RWPE2 (cell line): ENCODE results near the gene NUFIP2.

Experiments
- ATAC-seq: fragments of 200-7000 bp; cut with Tn5 transposase; 3 replicates; pipeline ENCODE4 v1.9.1; 2021; ENCODE audit warnings: low read depth
- DNase-seq: peaks from one replicate; pipeline ENCODE4 v3.0.0-alpha.2; 2020; ENCODE audit warnings: low spot score
- H3K27ac ChIP-seq: fragments of 450-650 bp; 2 replicates; pipeline ENCODE4 v1.5.1; 2017; ENCODE audit warnings: mild to moderate bottlenecking; ENCODE audit not compliant: poor library complexity, severe bottlenecking
- H3K27me3 ChIP-seq: fragments of 250-450 bp; sonication (Bioruptor Pico); 2 replicates; pipeline ENCODE4 v1.5.1; 2021; ENCODE audit warnings: mild to moderate bottlenecking, moderate library complexity; ENCODE audit not compliant: insufficient read depth, poor library complexity, severe bottlenecking
- H3K36me3 ChIP-seq: fragments of 250-450 bp; sonication (Bioruptor Pico); 2 replicates; pipeline ENCODE4 v1.5.1; 2020; ENCODE audit warnings: low read depth, mild to moderate bottlenecking, moderate library complexity
- H3K4me1 ChIP-seq: fragments of 250-450 bp; sonication (Bioruptor Pico); 2 replicates; pipeline ENCODE4 v1.5.1; 2021; ENCODE audit warnings: mild to moderate bottlenecking, moderate library complexity; ENCODE audit not compliant: insufficient read depth, poor library complexity, severe bottlenecking
- H3K4me3 ChIP-seq: fragments of 250-450 bp; sonication (Bioruptor Pico); 2 replicates; pipeline ENCODE4 v1.5.1; 2021; ENCODE audit warnings: mild to moderate bottlenecking, moderate library complexity; ENCODE audit not compliant: severe bottlenecking
- H3K9me3 ChIP-seq: fragments of 250-450 bp; sonication (Bioruptor Pico); 2 replicates; pipeline ENCODE4 v1.5.1; 2021; ENCODE audit warnings: mild to moderate bottlenecking, moderate library complexity; ENCODE audit not compliant: severe bottlenecking
- CTCF ChIP-seq: fragments of 450-650 bp; IDR thresholded peaks from one replicate; pipeline ENCODE4 v1.5.1; 2017; ENCODE audit warnings: mild to moderate bottlenecking, moderate library complexity; ENCODE audit not compliant: poor library complexity, severe bottlenecking

The NUFIP2 gene

DNA sequence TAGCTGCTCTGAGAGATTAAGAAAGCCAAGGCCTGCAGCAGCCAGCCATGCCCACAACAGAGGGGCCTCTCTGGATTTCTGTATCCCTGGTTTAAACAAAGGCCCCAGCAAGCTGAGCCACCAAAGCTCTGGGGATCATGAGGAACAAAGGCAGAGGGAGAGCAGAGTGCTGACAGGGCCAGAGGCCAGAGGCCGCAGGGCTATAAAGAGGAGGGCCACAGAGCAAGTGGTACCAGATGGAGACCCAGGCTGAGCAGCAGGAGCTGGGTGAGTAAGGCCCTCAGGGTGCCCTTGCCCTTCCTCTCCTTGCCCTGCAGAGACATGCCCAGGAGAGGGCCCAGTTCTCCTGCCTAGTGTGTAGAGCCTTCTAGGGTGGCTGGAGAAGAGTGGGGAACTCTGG, 47.3 kb downstream of the NUFIP2 start, which contains the start of gene CRYBA1:
Gene CRYBA1 (plus strand): TSS at position 232 of the 400 bp plus-strand sequence. CDS start 5 bp downstream, at position 237.
- no peak within 1 kb of the TSS for H3K4me3 ChIP-seq
- peak; percentile 46; the same call in 2 of the 3 replicates for ATAC-seq
- no peak for TF ChIP-seq CTCF

DNA sequence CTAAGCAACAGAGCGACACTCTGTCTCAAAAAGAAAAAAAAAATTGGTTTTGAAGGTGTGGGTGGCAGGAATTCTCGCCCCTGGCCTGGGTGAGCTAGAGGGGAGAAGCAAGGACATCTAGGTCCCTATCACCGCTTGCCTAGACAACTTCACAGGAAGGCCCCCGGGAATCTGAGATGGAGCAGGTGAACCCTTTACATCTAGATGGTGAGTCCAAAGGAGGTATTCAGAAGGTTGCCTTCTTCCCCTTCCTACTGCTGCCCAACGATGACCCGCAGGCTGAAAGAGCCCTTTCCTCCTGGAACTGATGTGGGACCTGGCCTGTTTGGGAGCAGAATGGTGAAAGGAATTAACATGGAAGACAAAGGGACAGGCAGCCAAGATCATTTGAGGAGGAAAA, 48.5 kb downstream of the NUFIP2 start:
- Histone ChIP-seq H3K4me1 (peaks cover 12% of the 10 kb centered on the region), H3K27ac (no peak overlapping the region), H3K9me3 (no peaks in the 10 kb centered on the region), H3K4me3 (no peak overlapping the region), H3K27me3 (no peaks in the 10 kb centered on the region), H3K36me3 (no peaks in the 10 kb centered on the region)
- no peak for DNase-seq
- no peak for TF ChIP-seq CTCF
- no peak for ATAC-seq

More for the DNA sequence above, 47.3 kb downstream of the NUFIP2 start, which contains the start of gene CRYBA1:
- Histone ChIP-seq H3K27ac (no peak within 1 kb of the TSS), H3K9me3 (no peaks in the 10 kb centered on the region), H3K36me3 (no peaks in the 10 kb centered on the region), H3K27me3 (no peaks in the 10 kb centered on the region), H3K4me1 (peaks cover under 1% of the 10 kb centered on the region)
- no peak for DNase-seq

GRCh38 chr17:29243792-29244191, 50.2 kb downstream of the NUFIP2 start:
- DNase-seq (no peak), ATAC-seq (peak; percentile 24; the same call in 1 of the 3 replicates)
- peak; percentile 54 for TF ChIP-seq CTCF
- H3K9me3 ChIP-seq = no peaks in the 10 kb centered on the region
- H3K4me1 ChIP-seq = peaks cover 17% of the 10 kb centered on the region
- no peaks in the 10 kb centered on the region for H3K36me3 ChIP-seq
- H3K4me3 ChIP-seq = no peak overlapping the region
- no peak overlapping the region for H3K27ac ChIP-seq
- H3K27me3 ChIP-seq = no peaks in the 10 kb centered on the region

DNA sequence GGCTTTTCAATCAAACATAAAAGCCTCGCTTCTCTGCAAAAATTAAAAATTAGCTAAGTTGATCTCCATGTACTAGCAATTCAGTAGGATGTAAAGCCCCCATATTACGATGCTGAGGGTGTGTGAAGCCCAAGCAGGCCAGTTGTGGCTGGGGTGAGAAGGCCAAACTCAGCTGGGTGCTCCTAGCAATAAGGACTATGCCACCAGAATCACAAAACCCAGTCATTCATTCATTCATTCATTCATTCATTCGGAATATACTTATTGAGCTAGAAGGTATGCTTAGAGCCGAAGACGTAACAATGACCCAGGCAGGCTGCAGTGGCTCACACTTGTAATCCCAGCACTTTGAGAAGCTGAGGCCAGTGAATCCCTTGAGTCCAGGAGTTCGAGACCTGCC, 51.2 kb downstream of the NUFIP2 start:
- ATAC-seq = no peak
- peaks cover 25% of the 10 kb centered on the region for H3K4me1 ChIP-seq
- H3K4me3 ChIP-seq = no peak overlapping the region
- no peak overlapping the region for H3K27ac ChIP-seq
- no peaks in the 10 kb centered on the region for H3K9me3 ChIP-seq
- TF ChIP-seq CTCF = no peak
- no peaks in the 10 kb centered on the region for H3K36me3 ChIP-seq
- no peaks in the 10 kb centered on the region for H3K27me3 ChIP-seq
- no peak for DNase-seq

DNA sequence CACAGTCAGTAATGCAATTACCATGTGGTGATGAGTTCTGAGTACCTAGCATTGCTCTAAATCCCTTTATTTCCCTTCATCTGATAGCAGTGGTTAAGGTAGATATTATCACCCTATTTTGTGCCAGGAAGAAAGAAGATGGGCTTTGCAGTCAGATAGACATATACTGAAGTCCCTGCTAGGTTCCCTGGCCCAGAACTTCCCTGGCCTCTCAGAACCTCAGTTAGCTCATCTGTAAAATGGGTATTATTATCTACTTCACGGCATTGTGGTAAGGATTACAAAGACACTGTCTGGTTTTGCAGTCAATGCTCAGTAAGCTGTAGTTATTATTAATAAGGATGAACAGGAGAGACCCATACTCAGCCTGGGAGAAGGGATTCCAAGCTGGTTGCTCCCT, 51.9 kb downstream of the NUFIP2 start:
- Histone ChIP-seq H3K36me3 (no peaks in the 10 kb centered on the region), H3K27me3 (no peaks in the 10 kb centered on the region), H3K9me3 (no peaks in the 10 kb centered on the region), H3K4me3 (no peak overlapping the region), H3K4me1 (peaks cover 31% of the 10 kb centered on the region), H3K27ac (peak overlapping the region; percentile 79)
- TF ChIP-seq CTCF = no peak
- DNase-seq (no peak), ATAC-seq (no peak)
